ENCODE data around the gene SYT7.

SYT7 gene

DNA sequence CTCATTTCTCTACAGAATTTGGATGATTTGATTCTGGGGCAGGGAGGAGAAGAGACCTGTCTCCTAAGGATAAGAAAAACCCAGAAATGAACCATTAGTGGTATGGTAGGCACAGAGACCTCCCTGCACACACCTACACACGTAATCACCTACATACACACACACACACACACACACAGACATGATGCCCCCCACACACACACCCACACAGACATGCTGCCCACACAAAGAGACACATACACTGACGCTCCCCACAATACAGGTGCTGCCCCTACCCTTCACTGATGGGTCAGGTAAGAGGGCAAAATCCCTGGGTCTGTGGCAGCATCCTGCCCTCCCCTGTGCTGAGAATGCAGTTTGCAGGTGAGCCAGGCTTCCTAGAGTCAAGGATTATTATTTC, 1.1 kb upstream of the SYT7 start:
- FAIRE-seq = no peak

DNA sequence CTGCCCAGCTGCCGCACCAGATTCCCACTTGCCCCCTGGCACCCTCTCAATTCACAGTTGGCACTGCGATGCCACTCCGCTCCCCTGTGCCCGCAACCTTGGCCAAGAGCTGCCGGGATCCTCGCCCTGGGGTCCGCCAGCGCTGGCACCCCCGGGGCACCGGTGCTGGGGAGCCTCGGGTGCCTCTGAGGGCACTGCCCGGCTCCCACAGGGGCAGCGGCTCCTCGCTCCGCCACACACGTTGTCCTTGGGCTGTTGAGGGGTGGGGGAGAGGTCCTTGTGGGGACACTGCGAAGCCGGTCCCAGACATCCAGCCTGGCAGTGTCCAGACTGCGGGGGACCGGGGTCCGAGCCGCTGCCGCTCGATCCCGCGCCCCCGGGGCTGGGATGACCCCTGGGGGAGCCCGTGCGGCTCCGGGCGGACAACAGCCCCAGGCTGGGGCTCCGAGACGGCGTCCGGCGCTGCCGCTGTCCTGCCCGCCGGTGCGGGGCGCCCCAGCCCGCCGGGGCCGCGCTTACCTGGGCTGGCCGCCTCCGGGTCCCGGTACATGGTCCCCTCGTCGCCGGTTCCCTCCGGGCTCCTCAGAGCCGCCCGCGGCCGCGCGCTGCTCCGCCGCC, 496 bp downstream of the SYT7 start:
- no peak for FAIRE-seq

DNA sequence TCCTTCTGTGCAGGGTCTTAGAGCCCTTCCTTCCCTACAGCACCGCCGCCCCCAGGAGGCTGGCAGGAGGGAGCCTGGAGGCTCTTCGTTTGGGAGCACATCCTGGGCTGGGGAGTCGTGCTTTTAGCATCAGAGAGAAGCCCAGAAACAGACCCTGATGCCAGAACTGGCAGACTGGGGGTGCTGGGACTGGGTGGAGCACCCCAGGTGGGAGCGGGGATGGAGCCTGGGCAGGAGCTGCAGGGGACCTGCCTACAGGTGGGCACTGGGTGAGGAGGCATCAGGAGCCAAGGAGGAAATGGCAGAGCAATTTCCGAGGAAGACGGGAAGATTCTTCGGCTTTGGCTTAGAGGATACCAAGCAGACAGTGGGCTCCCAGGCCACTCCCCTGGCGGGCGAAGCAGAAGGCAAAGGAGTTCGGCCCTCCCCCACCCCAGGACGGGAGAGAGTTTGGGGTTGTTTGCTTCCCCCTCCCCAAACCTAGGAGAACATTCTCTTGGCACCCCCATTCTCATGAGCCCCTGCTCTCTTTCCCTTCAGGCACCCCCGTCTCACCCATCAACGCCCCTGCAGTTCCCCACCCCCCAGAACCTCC, 1.1 kb downstream of the SYT7 start:
- no peak for FAIRE-seq

DNA sequence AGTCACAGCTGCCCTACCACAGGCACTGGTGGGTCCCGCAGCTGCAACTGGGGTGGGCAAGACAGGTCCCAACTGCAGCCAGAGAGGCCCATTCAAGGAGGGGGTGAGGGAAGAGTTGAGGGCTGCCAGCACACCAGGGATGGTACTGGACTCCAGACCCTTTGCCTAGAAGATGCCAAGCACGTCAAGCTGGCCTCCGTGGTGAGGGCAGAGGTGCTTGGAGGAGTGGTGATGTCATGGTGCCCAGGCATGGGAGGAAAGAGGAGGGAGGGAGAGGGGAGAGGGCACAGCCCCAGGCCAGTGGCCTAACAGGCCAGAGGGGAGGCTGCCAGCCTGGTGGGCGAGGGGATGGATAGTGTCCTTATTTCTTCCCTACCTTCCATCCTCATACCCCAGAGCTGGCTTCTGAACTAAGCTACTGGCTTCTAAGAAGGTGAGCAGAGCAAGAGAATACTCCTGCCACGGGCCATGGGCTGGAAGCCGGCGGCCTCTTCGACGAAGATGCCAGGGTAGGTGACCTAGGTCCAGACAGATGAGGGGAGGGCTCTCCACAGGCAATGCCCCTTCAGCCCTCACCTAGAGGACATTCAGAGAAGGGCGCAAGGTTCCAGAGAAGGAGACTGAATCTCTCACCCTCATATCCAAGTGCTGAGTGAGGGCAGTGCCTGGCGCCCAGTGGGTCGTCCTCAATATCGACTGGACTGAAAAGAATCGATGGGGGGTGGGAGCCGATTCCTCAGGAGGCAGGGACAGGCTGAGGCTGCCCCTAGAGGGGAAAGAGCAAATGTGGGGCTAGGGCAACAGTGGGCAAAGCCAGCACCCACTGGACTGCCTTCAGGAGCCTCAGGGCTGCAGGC, 1.8 kb downstream of the SYT7 start:
- FAIRE-seq = no peak

DNA sequence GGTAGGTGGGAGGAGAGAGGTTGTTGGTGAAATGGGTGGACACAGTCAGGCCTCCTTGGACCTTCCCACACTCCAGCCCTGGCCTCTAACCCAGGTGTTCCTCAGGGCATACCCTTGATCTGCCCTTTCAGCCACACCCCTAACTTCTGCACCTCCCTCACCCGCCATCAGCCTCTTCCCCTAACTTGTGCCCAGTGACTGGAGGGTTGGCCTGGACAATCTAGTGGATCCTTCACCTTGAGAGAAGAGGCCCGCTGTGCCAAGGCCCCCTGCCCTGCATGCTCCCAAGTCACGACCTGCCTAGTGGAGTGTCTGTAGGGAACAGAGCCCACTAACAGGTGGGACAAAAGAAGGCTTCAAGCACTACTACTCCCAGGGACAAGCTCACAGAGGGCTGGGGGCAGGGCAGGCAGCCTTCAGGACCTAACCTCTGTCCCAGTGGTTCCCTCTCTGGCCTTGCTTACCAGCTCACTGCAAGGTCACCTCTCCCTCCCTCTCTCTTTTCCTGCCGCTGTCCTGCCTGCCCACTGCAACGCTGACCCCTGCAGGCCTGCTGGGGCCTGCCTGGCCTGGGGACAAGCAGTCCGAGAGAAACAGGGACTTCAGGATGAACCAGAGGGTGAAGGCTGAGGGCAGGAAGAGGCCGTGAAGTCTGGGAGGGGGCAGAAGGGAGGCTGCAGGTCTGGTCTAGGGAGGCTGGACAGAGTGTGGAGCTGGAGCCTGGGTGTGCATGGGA, 3.3 kb downstream of the SYT7 start:
- no peak for FAIRE-seq

DNA sequence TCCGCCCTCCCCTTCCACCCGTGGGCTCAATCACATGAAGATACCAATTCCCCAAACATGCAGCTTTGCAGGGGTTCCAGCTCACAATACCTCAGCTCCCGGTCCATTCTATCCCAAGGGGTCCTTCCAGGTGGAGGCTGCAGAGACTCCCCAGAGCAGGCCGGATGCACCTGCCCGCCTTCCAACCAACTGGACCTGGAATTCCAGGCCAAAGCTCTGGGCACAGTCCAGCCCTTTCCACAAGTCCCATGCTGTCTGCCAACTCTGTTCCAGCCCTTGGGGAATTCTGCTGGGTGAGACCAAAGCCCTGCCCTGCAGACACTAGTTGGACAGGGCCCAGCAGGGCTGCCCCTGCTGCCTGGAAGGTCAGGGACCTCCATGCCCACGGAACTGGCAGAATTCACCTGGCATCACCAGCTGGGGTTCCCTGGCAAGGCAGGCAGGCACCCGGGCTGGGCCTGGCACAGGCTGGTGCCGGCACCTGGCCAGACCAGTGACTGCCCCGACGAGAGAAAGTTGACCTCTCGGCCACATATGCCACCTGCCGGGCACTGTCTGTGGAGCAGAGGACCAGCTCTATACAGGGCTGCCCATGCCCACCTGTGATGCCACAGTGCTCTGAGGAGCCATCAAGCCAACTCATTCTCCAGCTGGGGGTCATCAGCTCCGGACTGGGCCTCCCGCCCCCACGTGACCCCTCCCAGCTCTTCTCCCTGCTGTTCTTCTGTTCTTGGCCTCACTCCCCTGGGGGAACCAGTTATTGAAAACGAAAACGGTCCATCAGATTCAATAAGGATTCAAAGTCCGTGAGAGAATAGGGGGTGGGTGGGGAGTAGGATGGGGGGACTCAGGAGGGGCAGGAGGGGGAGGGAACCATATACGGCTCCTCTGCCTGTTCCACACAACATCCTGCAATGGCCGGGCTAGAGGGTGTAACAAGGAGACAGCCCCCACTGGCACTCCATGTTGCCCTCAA, 4.7 kb downstream of the SYT7 start:
- FAIRE-seq = no peak

DNA sequence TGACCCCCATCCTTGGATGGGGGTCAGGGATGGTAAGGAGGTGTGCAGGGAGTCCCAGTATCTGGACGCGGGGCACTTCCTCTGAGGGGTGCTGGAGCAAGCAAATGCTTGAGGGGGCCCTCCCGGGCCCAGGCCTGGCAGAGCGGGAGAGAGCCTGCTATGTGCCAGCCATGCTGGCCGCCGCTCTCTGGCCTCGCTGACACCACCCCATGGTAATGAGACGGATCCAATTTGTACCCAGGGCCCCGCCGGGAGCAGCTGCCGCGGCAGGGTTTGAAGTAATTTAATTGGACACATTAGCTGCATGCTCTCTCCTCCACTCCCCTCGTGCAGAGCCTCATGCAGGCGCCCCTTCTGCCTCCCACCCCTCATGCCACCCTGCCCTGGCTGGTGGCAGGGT, 6.3 kb downstream of the SYT7 start:
- no peak for FAIRE-seq

DNA sequence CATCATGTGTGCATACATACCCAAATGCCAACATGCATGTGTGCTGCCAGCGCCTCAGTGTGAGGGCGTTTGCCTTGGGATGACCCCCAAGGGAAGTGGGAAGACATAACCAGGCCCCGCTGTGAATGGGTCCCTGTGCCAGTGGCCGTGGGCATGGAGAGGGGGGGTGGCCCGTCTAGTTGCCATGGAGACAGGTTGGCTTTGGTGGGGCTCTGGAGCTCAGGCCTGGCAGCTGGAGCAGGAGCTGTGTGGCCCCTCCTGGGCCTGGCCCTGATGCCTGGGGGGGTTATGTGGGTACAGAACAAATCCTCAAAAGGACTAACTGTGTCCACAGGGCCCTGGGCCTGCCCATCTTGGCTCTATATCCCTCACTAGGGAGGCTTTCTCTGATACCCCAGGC, 8.0 kb downstream of the SYT7 start:
- no peak for FAIRE-seq

DNA sequence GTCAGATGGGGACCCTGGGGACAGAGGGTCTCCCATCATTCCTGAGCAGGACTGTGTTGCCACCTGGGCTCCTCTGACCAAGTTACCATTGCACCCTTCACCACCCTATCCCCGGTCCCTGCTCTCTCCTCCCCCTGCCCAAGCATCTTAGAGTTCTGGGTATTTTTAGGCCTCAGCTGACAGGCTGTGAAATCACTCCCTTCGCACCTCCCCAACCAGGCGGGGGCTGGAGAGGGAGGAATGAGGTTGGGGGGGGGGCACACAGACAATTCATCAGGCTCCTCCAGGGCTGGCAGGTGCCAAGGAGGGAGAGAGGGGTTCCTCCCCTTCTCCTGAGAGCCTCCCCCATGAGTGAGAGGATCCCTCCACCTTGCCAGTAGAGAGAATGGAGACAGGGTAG, 9.0 kb downstream of the SYT7 start:
- FAIRE-seq = no peak

DNA sequence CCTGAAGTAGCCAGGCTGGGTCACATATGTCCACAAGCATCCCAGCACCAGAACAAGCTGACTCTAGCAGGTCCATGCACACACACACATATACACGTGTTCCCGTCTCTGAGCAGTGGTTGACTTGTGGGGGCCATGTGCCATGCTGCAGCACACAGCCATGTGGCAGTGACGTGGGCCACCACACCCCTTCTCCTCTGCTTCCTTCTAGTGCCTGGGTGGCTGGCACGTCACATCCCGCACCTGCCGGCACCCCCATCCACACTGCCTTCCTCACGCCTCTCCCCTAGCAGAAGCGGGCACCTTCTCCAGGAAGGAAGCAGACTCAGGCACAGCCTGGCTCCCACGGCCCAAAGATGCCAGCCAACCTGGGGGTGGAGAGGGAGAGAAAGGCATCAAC, 9.5 kb downstream of the SYT7 start:
- FAIRE-seq = no peak

DNA sequence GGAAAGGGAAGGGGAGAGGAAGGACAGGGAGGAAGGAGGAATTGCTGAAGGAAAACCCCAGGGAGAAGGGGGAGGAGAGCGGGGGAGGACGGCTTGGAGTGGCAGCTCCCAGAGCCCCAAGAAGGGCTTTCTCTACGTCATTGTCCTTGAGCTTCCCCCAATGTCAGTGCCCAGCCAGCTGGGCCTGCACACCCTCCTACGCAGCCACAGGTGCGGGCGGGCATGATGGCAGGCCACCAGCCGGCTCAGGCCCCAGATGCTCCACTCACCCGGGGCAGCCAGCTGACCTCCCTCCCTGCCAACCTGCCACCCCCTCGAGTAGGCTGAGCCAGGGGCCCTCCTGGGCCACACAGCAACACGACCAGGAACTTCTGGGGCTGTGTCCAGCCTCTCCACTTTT, 11.2 kb downstream of the SYT7 start:
- no peak for FAIRE-seq

DNA sequence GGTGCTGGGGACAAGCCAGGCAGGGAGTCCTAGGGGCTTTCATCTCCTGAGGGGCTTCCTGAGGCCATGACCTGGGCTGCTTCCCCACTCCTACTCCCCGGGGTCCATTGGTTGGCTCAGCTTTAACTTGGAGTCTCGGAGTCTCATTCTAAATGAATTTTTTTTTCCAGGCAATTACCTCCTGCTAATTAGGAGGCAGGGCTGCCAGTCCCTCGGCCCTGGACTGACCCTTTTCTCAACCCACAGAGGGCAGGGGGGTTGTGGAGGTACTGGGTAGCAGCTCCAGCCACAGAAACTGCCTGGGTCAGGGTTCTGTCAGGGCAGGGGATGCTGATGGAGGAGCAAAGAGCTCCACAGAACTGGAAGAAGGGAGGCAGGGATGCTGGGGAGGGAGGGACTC, 11.9 kb downstream of the SYT7 start:
- no peak for FAIRE-seq

DNA sequence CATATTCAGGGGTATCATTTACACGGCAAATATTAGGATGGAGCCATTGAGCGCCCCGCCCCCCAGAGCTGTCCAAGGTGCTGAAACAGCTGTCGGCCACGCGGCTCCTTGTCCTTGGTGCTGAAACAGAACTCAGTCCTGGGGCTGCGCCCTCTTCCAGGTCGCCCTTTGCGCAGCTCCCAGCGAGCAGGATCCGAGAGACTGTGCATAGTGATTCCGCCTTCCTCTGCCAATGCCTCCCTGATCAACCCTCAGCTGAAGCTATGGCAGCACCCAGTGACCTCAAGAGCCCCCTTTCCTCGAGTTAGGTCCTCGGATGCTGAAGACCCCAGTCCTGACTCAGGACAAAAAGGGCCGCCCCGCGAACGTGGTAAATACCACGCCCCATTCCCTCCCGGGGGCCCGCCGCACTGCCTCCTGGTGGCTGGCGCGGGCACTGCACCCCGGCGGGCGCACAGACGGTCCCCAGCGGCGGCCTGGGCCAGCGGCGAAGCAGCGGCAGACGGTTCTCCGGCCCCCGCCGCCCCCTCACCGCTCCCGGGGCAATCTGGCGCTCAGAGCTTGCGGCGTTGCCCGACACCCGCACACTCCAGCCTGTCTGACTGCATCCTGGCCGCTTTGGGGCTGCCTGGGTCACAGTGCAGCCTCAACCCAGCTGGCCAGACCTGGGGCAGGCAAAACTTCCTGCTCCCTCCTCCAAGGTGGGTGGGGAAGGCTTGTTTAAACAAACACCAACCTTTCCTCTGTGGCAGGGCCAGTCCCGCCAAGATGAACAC, 13.4 kb downstream of the SYT7 start:
- FAIRE-seq = no peak

DNA sequence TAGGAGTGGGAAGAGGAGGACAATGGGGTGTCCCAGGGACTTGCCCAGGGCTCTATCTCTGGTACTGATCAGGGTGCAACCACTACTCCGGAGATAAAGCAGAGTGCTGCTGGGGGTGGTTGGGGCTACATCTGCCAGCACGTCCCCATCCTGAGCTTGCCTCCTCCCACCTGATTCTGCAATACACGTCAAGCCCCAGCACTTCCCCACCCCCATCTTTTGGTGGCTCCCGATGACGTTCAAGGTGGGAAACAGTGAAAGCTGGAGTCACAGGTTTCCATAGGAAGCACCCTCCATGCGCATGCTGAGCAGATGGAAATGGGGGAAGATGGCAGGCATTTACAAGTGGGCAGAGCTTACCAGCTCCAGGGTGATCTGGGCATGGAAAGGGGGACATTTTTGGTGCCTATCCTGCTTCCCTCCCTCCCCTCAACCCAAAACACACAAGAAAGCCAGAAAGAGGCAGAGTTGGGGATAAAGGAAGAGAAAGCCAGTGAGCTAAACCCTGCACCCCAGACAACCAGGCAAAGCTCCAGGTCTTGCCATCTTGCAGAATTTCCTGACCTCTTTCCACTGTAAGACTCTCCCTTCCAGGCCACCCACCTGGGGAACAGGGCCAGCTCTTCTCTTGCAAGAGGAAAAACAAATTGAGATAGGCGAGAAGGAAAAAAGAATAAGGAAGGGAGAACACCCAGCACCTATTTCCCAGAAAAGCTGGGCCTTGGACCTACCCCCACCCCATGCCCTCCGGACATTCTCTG, 15.8 kb downstream of the SYT7 start:
- no peak for FAIRE-seq

DNA sequence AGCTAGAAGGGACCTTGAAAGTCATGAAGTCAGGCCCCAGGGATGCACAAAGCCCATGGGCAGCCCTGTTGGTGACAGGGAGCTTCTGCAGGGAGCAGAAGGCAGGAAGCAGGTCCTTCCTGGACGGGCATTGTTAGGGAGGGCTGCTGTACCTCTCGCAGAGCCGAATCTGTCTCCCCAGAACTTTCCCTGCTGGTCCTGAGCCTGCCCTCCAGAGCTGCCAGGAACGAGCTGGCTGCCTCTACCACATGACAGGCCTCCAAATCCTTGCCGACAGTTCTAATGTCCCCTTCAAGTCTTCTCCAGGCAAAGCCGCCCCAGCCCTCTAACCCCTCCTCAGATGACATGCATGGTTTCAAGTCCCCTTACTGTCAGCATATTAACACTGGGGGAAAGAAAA, 20.1 kb downstream of the SYT7 start:
- FAIRE-seq = no peak

DNA sequence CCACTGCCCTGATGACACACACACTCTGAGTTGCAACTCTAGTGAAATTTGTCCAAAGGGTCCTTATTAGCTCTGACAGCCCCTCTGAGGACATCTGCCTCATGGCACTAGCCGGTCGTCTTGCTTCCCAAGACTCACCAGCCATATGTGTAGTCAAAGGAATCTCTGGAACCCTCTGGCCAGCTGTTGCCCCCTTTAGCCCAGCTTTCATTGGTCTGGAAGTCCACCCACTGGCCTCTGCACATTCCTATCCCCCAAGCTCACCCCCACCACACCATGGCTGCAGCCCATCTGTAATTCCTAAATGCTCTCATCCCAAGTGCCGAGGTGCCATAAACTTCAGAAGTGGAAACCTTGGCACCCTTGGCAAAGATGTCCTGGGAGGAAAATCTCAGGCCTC, 24.3 kb downstream of the SYT7 start:
- FAIRE-seq = no peak

DNA sequence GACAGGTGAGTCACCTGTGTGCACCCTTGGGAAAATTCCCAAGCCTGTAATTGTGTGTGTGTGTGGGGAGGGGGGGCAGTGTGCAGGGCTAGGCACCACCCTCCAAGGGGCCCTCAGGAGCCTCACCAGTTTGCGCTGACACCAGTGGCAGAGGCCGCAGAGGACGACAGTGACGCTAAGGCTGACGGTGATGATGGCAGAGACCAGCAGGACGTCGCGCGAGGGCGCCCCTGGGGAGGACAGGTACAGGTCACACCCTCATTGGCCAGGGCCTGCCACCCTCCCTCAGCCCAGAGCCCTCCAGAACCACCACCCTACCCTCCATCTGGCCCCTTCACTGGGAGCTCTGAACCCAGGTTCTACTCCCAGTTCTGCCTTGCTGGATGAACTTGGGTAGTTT, 24.9 kb downstream of the SYT7 start:
- no peak for FAIRE-seq

DNA sequence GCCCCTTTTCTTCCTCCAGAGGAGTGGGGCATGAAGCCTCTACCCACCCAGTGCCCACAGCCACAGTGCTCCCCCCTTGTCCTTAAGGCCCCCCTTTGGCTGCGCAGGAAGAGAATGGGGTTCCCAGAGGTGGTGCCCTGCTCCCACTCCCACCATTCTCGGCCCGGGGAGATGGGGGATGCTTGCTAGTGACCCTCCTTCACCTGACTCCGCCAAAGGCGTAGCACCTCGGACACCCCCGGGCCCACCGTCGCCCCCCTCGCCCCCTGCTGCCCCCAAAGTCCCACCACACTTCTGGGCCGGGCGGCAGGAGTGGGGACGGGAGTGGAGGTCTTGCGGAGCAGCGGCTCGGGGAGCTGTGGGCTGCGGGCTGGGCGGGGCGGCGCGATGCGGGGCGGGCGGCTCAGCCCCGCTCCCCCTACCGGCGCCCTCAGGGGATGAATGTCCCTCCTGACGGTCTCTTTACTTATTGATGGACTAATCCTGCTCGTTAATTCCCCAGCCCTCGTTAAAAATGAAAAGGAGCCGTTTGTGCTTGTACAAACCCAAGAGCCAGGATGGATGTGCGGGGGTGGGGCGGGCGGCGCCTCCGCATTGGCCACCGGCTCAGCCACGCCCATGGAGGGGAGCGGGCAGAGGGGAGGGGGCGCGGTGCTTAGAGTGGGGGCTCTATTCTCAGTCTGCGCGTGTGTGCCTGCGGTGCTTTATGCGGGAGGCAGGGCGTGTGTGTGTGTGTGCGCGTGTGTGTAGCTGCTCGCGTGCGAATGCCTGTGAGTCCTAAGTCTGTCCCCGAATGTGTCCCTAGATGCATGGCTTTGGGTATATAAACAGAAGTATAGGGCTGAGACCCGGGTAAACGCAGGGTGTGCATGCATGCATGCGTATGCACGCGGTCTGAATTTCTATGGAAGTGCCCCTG, 25.6 kb downstream of the SYT7 start:
- no peak for FAIRE-seq

DNA sequence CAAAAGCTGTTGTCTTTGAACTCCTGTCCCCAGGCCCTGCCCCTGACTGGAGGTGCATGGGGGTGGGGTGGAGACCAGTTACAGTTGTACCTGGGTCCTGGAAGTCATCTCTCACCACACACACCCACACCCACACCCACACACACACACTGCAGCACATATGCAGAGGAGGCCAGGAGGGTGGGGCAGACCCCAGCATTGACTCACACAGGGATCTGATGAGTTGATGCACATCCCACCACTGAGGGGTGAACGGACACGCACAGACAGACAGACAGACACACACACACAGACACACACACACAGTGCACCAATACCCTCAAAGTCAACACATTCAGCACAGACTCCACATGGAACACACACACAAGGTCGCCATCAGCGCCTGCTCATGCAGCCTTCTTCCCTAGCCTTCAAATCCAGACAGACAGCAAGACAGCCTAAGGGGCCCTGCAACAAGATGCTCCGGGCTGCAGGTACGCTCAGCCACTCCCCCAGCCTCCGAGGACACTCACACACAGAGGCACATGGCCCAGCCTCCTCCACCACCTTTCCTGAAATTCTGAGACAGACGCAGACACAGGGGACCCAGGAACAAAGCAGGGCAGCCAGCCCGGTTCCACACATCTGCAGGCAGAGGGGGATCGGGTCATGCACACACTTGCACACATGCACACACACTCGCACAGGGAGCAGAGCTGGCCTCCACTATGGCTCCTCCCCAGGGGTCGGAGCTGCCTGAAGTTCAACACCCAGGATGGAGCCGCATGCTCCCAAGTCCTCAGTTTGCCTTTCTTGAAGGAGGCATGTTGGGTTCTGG, 26.5 kb downstream of the SYT7 start:
- no peak for FAIRE-seq

All from endometrium (tissue), 2 donors.